Mesenteric fat pad (tissue), 1 donor: Measurements from ENCODE around the gene GNS. TPM values are rescaled to one million over a fixed set of nuclear protein-coding genes. Genes with fewer than 3 reads are reported as not detected.
"Not testable (repeated sequence)": the region's sequence is repeated elsewhere in the genome, so short reads cannot be mapped to it uniquely, and the experiment has no call there.

ENCODE experiments used
- DNase-seq: peaks from one replicate; pipeline ENCODE4 v3.0.0-alpha.2; 2020; ENCODE audit warnings: low spot score
- total RNA-seq: library from RNA; stranded (reverse); fragmentation: NEBNext Ultra II Directional; extraction: Animal tissue kit (Norgen Biotek cat#: 25700); gene quantifications from one replicate; pipeline ENCODE4 v1.2.1, GENCODE V29; 2021
- donor health status: DM: yes; HTN: yes; CAD: no.

The GNS gene
- total RNA-seq, 1 donor from 2014 or later: 278 TPM

DNA sequence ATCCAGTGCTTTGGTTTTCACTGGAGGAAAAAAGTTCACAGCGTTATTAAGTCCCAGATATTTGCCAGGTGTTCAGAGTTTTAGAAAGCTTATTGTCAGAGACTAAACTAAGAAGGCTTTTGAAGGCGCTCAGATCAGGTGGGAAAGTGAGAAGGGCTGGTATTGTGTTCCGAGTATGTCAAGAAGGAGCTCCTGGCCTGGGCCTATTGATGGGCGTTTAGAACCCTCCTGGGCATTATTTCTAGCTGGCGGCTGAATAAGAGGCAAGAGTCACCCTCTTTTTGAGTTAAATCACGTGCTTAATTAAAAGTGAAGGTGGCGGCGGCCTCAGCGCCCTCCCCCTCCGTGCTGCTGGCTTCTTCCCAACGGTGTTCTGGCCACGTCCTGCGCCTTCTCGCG is 20.9 kb upstream of the GNS start:
- DNase-seq: no peak

DNA sequence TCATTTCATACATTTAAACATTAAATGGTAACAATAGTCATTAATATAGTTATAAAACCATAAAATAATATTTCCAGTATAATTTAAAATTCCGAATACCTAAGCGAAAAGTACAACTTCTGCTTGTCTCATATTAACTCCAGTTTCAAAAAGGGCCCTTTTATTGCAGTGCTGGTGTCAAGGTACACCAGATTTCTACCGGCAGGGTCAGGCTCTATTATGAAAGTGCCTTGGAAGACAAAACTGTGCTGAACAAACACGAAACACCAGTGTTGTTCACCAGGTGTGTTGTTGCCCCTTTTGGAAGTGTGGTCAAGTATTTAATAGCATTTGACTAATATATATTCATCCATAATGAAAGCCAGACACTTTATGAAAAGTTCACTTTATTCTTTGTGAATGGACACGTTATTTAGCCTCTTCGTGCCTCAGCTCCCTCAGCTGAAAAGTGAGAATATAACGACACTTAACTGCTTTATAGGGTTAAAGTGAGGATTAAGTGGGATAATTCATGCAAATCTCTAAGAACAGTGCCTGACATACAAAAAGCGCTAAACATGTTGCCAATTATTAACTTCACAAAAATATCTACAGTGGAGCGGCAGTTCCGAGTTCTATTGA is 20.3 kb upstream of the GNS start:
- DNase-seq: no peak

GRCh38 chr12:64775147-64775736 is 16.0 kb upstream of the GNS start:
- DNase-seq: not testable (repeated sequence)

DNA sequence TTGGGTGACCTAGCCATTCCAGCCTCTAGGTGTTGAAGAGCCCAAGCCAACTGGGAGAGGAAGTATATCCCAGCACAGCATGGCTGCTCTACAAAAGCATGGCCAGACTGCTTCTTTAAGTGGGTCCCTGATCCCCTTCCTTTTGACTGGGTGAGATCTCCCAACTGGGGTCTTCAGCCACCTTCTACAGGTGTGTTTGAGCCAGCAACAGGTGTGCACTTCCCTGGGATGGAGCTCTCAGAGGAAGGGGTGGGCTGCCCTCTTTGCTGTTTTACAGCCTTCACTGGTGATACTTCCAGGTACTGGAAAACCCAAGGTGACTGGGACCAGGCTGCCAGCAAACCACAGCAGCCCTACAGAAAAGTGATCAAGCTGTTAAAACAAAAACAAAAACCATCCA is 14.2 kb upstream of the GNS start:
- DNase-seq: no peak

DNA sequence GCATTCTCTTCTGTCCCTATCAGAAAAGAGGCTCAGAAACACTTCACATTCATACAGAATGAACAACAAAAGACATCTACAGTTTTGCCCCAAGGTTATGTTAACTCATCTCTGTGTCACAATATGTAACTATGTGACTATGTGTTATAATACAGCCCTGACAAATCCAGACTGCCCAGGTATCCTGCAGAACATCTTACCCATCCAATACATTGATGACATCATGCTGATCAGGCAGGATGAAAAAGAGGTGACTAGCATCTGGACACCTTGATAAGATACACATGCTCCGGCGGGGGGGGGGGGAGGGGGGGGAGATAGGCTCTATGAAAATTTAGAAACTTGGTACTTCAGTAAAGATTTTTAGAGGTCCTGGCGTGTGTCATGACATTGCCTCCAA is 8.3 kb upstream of the GNS start:
- no peak for DNase-seq

DNA sequence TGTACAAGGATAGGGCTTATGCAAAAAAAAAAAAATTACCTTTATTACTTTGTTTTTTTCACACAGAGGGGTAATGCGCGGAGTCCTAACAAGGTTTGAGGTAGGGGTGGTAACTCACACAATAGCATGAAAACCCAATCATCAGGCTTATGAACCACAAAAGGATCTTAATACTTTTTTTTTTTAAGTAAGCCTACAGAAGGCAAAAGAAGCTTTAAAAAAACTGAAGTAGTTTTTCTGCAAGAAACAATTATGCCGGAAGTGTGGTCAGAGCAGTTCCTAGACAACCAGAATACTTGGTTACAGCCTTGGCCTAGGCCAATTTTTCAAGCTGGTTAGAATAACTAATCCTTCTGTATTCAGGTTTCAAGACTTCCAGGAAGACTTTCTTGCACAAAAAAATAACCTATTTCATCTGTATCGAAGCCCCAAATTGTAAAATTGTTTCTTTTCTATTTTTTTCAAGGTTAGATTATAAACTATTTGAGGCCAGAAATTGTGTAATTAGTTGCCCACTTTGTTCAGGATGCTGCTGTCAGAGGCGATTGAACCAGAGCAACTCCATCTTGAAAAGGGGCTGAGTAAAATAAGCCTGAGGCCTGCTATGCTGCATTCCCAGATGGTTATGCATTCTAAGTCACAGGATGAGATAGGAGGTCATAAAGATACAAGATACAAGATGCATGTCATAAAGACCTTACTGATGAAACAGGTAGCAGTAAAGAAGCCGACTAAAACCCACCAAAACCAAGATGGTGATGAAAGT is 1.8 kb upstream of the GNS start:
- DNase-seq: no peak

- no peak for DNase-seq
These were observed 1.4 kb downstream of the GNS start for GRCh38 chr12:64757771-64758170.

GRCh38 chr12:64756376-64756775 is 2.8 kb downstream of the GNS start:
- DNase-seq: no peak

DNA sequence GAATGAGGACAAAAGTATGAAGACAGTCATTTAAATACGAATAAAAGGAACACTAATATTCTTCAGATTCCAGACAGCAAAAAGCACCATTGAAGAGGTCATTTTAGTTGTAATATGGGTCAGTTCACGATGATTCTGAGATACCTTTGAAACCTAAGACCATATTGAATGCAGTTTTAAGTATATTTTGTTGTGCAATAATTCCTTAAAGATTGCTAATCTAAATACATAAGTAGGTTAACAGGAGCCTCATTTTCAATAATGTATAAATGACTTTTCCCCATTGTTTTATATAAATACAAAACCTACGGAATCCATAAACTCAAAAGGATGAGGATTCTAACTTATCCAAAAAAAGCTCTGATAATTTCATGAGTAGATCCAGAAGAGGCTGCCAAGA is 5.8 kb downstream of the GNS start:
- no peak for DNase-seq

DNA sequence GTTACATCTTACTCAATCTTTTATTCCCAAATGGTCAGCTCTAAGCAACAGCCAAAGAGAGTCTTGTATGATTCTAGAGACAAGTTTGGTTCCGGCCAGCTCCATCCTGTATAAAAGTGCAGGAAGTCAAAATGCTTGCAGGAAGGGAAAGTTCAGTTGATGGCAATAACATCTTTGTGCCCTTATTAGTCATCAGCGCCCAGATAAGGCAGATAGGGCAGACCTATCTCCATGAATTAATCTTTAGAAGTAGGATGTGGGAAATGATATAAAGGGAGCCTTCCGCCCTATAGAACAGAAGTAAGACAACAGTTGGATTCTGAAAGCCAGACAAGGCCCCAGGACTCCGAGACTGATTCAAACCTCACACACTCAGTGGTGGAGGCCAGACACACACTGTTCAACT is 6.4 kb downstream of the GNS start:
- DNase-seq: no peak

- DNase-seq: no peak
These were observed 7.2 kb downstream of the GNS start for GRCh38 chr12:64752032-64752431.

- DNase-seq: no peak
These were observed 9.6 kb downstream of the GNS start for GRCh38 chr12:64749461-64750200.

DNA sequence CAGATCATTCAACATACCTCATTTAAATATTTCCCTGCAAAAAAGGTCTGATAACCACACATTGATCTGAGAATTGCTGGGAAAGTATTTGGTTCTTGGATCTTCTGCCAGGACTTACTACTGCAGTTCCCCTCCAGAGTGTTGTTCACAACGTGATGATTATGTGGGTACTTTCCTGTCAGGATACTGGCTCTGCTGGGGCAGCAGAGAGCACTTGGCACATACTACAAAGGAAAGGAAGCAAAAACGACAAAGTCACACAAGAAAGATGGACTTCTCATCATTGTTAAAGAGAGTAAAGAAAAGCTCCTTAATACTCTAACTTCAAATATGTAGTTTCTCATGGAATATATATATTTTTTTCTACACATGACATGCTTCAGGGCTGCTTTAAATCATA is 11.5 kb downstream of the GNS start:
- no peak for DNase-seq

DNA sequence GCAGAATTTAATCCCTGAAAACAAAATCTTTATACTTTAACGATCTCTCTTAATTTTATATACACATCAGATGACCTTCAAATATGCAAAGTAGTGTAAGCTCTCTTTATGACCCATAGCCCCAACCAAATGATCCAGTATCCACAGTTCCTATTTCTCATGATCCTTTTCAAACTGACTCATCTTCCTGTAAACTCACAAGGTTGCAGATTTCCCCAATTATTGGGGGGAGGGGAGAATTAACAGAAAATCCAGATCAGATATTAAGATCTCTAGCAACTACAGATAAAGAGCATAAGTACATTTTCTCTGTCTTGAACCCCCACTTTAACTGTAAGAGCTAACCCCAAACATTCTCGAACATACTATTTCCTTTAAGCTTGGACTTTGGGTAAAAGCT is 12.5 kb downstream of the GNS start:
- DNase-seq: no peak

DNA sequence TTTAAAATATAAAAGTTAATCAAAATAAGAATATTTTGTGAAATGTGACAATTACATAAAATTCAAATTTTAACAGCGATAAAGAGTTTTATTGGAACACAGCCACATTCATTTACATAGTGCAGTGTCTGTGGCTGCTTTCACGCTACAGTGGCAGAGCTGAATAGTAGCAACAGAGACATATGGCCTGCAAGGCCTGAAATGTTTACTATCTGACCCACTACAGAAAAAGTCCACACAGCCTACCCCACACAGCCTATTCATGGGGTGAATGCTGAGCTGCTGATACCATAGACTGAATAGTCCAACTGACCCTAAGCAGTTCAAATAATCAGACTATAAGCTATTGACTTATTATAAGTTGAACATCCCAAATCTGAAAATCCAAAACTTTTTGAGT is 13.2 kb downstream of the GNS start:
- DNase-seq: no peak

- no peak for DNase-seq
These were observed 13.9 kb downstream of the GNS start for GRCh38 chr12:64745259-64745807.

DNA sequence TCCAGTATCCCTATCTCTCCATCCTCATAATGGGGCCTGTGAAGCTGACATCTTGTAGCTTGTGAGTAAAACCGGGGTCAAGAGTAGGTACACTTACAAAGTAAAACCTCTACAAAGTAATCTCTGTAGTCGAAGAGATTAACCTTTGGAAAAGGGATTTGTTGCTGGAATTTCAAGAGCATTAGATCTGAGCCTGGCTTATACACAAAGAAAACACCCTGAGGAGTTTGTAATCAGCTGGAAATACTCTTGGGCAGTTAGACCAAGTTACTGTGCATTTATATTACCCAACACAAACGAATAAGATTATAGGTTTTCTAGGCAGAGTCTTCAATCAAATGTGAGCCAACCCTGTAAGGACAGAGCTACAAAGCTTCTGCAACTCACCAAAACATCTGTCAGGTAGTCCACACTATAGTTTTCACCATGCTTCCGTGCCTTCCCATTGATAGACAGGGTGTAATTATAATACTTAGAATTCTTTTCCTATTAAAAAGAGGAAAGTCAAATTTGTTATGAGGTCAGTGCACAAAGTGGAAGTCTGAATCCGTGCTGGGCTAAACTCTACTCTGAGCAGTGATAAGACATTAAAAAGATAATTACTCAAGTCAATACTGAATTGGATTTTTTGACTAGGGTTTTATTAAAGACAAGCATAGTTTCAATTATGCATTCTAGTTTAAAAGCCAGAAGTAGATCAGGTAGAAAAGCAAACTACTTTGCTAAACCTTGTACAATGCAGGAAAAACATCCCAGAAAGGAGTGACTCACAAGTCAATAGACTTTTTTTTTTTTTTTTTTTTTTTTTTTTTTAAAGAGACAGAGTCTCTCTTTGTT is 14.6 kb downstream of the GNS start:
- no peak for DNase-seq

DNA sequence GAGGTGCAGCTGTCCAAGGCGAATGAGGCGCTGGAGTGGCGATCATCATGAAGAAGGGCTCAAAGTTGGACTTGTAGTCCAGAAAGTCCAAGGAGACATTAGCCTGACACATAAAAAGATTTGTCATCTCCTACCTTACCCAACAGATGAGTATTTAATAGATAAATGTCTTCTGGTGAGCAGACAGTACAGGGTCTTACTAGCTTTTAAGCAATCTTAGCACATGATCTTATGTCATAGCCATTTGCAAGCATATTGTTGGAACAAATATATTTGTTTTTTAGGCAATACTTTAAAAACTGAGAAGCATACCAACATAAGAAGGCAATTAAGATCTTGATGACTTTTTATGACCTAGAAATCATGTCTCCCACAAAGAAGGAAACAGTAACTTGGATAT is 16.0 kb downstream of the GNS start:
- DNase-seq: no peak

GRCh38 chr12:64742416-64742815 is 16.8 kb downstream of the GNS start:
- DNase-seq: no peak

- no peak for DNase-seq
These were observed 18.6 kb downstream of the GNS start for GRCh38 chr12:64740646-64741045.

DNA sequence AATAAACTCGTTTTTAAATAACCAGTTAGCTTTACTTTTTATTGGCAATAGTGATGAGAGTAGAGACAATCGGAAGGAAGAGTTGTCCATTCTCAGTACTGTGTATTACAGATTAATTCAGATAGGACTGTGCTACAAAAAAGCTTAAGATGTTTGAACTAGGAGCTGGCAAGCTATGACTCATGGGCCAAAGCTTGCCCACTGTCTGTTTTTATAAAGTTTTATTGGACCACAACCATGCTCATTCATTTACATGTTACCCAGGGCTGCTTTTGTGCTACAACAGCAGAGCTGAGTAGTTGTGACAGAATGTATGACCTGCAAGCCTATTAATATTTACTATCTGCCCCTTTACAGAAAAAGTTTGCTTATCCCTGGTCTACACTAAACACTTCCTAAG is 19.4 kb downstream of the GNS start:
- no peak for DNase-seq
